Measurements from ENCODE around the gene RNF25. TPM values are rescaled to one million over a fixed set of nuclear protein-coding genes. Genes with fewer than 3 reads are reported as not detected.

RNF25 gene
- 10 to 100 TPM; 16.9 to 30.6 (median 20.0) TPM for polyA plus RNA-seq (ENCODE audit: low read depth in 6 of 6)

DNA sequence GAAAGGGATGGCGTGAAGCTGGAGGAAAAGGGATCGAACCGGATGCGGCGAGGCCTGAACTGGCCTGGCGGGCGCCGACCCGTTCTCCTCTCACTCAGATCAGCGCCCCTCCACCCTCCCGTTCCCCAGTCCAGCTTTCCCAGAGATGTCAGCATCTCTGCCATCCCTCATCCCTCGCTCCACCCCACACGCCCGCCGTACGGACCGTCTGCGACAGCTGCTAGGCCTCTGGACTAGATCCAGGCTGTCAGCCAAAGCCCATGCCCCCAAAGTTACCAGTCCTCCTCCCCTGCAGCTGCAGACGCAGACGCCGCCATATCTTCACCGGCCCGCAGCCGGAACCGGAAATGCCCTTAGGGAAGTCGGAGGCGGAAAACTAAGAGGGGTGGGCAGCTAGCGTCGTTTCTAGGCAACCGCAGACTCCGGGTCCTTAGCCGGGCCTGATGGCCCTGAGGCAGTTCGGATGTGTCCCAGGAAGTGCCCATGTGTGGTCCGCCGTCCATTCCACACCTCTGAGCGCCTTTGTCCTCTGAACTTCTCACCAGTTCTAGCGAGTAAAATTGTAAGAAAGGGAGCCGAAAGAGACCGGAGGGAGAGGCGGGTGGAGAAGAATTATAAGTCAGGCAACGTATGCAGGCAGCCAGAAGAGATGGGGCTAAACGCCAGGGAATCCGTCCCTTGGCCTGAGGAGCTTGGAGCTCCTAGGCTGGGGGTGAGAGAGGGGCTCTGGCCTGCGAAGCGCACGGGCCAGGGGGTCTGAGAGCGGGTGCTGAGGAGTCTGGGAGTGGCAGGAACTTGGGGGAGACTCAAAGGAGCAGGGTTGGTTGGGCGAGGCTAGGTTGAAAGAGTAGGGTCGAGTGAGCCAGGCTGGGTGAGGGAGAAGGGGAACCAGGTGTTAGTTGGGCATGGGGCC lies at the start of gene RNF25, which contains the start of gene STK36:
RNF25 (minus strand) TSS at position 349 of the 913 bp plus-strand sequence; CDS start at position 317, 32 bp downstream.
STK36 (plus strand) TSS at position 433 of the 913 bp plus-strand sequence. CDS start 744 bp downstream, outside the sequence.
- peak; percentile 77 for DNase-seq
- peak; percentile 98 for ATAC-seq (ENCODE audit: low read depth in 2 of 2)

GRCh38 chr2:218721488-218721887 lies 49.7 kb upstream of the RNF25 start:
- DNase-seq (no peak), ATAC-seq (ENCODE audit: low read depth in 2 of 2) (no peak)
- Mint-ChIP-seq H3K27me3 (no peaks in the 10 kb centered on the region), H3K4me3 (no peak overlapping the region), H3K27ac (no peak overlapping the region), H3K4me1 (peaks cover 4 to 23% (median 18%) of the 10 kb centered on the region in 3 donors), H3K36me3 (peaks cover 14 to 20% of the 10 kb centered on the region in 2 donors), H3K9me3 (peaks cover 0 to 15% (median 9%) of the 10 kb centered on the region in 7 donors)

More for the DNA sequence above, at the start of gene RNF25, which contains the start of gene STK36:
- Mint-ChIP-seq H3K4me1 (peaks cover 19 to 28% (median 21%) of the 10 kb centered on the region in 3 donors), H3K27me3 (no peaks in the 10 kb centered on the region), H3K9me3 (no peaks in the 10 kb centered on the region), H3K27ac (peak within 1 kb of the TSS; percentile 88 to 98 (median 97)), H3K4me3 (peak within 1 kb of the TSS; percentile 95 to 100 (median 99)), H3K36me3 (peaks cover 0 to 7% of the 10 kb centered on the region in 2 donors)

GRCh38 chr2:218720048-218721041 lies 48.5 kb upstream of the RNF25 start:
- Mint-ChIP-seq H3K4me3 (no peak overlapping the region), H3K27ac (no peak overlapping the region), H3K36me3 (peaks cover 8 to 12% of the 10 kb centered on the region in 2 donors), H3K27me3 (no peaks in the 10 kb centered on the region), H3K9me3 (peaks cover 0 to 3% (median 1%) of the 10 kb centered on the region in 7 donors), H3K4me1 (peaks cover 4 to 23% (median 18%) of the 10 kb centered on the region in 3 donors)
- DNase-seq (no peak), ATAC-seq (ENCODE audit: low read depth in 2 of 2) (no peak)

DNA sequence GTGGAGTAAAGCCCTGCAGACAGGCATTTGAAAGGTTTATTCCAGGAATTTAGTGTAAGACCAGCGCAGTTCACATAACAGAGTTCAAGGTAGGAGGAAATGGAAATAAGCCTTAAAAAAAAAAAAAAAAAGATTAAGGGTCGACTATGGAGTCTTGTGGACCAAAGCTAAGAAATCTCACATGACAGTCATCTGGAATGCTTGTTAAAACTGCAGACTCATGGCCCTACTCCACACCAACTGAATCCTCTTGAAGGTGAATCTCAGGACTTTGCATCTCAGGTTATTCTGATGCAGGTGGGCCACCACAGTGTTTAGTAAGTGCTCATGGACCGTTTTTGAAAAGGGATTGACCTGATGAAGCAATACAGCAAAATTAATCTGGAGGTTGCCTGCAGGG lies 47.7 kb upstream of the RNF25 start:
- no peaks in the 10 kb centered on the region for H3K27me3 Mint-ChIP-seq
- peaks cover 8 to 12% of the 10 kb centered on the region in 2 donors for H3K36me3 Mint-ChIP-seq
- ATAC-seq (ENCODE audit: low read depth in 2 of 2) (no peak), DNase-seq (no peak)
- no peak overlapping the region for H3K27ac Mint-ChIP-seq
- peaks cover 4 to 22% (median 18%) of the 10 kb centered on the region in 3 donors for H3K4me1 Mint-ChIP-seq
- H3K9me3 Mint-ChIP-seq = peaks cover 0 to 2% (median 0%) of the 10 kb centered on the region in 7 donors
- no peak overlapping the region for H3K4me3 Mint-ChIP-seq

GRCh38 chr2:218718058-218718457 lies 46.3 kb upstream of the RNF25 start:
- H3K27ac Mint-ChIP-seq = no peak overlapping the region
- ATAC-seq (ENCODE audit: low read depth in 2 of 2) (no peak), DNase-seq (no peak)
- H3K4me3 Mint-ChIP-seq = no peak overlapping the region
- peaks cover 12 to 26% (median 26%) of the 10 kb centered on the region in 3 donors for H3K4me1 Mint-ChIP-seq
- H3K36me3 Mint-ChIP-seq = peaks cover 8 to 12% of the 10 kb centered on the region in 2 donors
- no peaks in the 10 kb centered on the region for H3K27me3 Mint-ChIP-seq
- H3K9me3 Mint-ChIP-seq = no peaks in the 10 kb centered on the region

- Mint-ChIP-seq H3K36me3 (peaks cover 8 to 12% of the 10 kb centered on the region in 2 donors), H3K9me3 (no peaks in the 10 kb centered on the region), H3K4me3 (no peak overlapping the region), H3K4me1 (peaks cover 12 to 20% (median 19%) of the 10 kb centered on the region in 3 donors), H3K27me3 (no peaks in the 10 kb centered on the region), H3K27ac (no peak overlapping the region)
- ATAC-seq (ENCODE audit: low read depth in 2 of 2) = no peak
- DNase-seq = no peak
Observed at GRCh38 chr2:218717262-218717661, 45.5 kb upstream of the RNF25 start.

DNA sequence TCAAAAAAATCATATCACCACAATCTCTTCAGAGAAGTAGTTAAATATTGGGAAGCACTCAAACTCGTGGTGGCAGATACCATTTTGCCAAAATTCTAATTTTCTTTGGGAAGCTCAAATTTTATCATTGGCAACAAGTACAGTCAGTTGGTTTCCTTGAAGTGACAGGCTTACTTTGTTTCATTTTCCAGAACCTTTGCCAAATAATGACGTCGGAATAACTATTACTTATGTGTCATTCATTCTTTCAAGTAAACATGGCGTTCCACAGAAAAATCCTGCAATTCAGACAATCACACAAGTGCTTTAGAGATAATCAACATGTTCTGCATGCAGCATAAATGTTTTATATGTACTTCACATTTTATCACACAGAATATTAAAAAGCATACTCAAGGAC lies 44.3 kb upstream of the RNF25 start:
- Mint-ChIP-seq H3K27me3 (no peaks in the 10 kb centered on the region), H3K4me1 (peaks cover 24 to 31% (median 30%) of the 10 kb centered on the region in 3 donors), H3K36me3 (peaks cover 8 to 12% of the 10 kb centered on the region in 2 donors), H3K27ac (no peak overlapping the region), H3K4me3 (no peak overlapping the region), H3K9me3 (no peaks in the 10 kb centered on the region)
- DNase-seq (no peak), ATAC-seq (ENCODE audit: low read depth in 2 of 2) (no peak)

DNA sequence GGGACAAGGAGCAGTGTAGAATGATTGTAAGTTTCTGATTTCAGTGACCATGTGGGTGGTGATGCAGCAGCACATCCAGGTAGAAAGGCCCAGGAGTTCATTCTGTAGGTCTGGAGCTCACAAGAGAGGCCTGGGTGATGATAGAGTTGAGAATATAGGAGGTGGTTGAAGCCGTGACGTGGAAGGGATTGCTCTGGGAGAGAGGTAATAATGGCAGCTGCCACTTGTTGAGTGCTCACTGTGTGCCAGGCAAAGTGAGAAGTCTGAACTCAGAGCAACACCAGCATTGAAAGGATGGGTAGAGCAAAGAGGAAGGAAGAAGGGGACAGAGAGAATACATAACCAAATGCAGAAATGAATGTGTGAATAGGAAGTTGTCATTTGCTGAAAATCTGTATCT lies 42.1 kb upstream of the RNF25 start:
- peak overlapping the region in 2 of 8 donors; percentile 43 to 48 for H3K4me3 Mint-ChIP-seq
- peak overlapping the region in 2 of 6 donors; percentile 0 to 18 for H3K27ac Mint-ChIP-seq
- peaks cover 1 to 4% of the 10 kb centered on the region in 2 donors for H3K36me3 Mint-ChIP-seq
- peaks cover 22 to 28% (median 23%) of the 10 kb centered on the region in 3 donors for H3K4me1 Mint-ChIP-seq
- no peak for DNase-seq
- no peaks in the 10 kb centered on the region for H3K9me3 Mint-ChIP-seq
- no peaks in the 10 kb centered on the region for H3K27me3 Mint-ChIP-seq
- no peak for ATAC-seq (ENCODE audit: low read depth in 2 of 2)

DNA sequence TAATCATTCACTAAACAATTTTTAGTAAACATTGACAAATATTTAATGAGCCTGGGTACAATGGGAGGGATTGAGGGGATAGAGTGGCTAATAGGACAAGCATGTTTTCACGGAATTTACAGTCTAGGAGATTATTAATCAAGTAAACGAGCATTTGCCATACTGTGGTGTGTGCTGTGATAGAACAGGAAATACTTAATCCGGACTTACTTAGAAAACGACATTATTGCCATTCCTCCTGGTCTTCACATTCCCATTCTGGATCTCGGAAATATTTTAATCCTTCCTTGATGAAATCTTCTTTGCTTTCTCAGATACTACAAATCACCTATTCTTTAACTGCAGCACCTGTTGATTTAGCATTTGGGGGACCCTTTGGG lies 39.7 kb upstream of the RNF25 start:
- ATAC-seq (ENCODE audit: low read depth in 2 of 2) = no peak
- H3K4me1 Mint-ChIP-seq = peaks cover 19 to 27% (median 23%) of the 10 kb centered on the region in 3 donors
- peaks cover 0 to 5% (median 0%) of the 10 kb centered on the region in 3 donors for H3K27me3 Mint-ChIP-seq
- peak overlapping the region; percentile 93 to 97 (median 94) for H3K4me3 Mint-ChIP-seq
- peaks cover 0 to 2% (median 0%) of the 10 kb centered on the region in 7 donors for H3K9me3 Mint-ChIP-seq
- no peaks in the 10 kb centered on the region for H3K36me3 Mint-ChIP-seq
- no peak for DNase-seq
- peak overlapping the region; percentile 64 to 97 (median 94) for H3K27ac Mint-ChIP-seq

DNA sequence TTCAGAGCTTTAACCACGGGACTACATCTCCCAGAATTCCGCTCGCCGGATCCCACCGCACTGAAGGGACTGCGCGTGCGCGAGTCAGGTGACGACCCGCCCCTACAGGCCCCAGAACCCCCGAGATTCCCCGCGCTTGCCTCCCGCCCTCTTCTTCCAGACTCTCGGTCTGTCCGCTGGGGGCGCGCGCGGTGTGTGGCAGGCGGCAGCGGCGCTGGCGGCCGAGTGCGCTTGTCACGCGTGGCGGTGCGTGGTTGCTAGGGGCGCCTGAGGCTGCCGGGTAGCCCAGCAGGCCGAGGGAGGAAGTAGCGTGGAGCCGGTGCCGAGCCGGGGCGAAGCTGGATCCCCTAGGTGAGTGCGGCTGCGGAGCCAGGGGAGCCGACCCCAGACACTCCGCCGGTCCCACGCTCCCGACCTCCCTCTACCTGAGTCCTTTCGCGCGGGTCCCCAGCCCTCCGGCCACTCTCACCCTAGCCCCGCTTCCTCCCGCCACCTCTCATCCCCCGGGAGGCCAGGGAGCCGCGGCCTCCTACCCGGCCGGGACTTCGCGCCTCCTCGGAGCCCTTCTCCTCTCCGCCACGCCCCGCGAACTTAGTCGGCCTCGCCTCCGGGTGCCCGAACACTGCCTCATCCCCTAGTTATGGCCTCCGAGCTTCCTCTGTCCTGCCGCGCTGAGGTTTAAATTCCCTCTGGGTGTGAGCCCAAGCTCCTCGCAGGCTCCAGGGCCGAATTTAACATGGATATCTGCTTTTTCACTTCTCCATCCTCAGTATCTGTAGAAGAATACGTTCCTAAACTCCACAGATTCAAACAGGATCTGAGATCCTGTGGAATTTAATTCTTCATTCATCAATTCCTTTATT lies 39.1 kb upstream of the RNF25 start, which contains the start of gene TTLL4:
TTLL4 (plus strand) TSS at position 149 of the 863 bp plus-strand sequence. CDS start 26,842 bp downstream, outside the sequence.
- peak; percentile 92 to 94 for ATAC-seq (ENCODE audit: low read depth in 2 of 2)
- DNase-seq = peak; percentile 100
- Mint-ChIP-seq H3K4me3 (peak within 1 kb of the TSS; percentile 93 to 97 (median 94)), H3K36me3 (no peaks in the 10 kb centered on the region), H3K4me1 (peaks cover 19 to 27% (median 23%) of the 10 kb centered on the region in 3 donors), H3K9me3 (peaks cover 0 to 2% (median 0%) of the 10 kb centered on the region in 7 donors), H3K27me3 (peaks cover 0 to 12% (median 4%) of the 10 kb centered on the region in 3 donors), H3K27ac (peak within 1 kb of the TSS; percentile 64 to 97 (median 94))

DNA sequence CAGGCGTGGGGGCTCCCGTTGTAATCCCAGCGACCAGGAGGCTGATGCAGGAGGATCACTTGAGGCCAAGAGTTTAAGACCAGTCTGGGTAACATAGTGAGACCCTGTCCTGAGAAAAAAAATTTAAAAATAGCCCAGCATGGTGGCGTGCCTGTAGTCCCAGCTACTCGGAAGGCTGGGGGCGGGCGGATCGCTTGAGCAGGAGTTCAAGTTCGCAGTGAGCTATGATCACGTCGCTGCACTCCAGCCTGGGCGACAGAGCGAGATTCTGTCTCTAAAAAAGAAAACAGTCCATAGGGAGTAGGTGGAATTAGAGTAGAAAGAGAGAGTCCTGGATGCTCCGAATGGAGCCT lies 38.5 kb upstream of the RNF25 start:
- H3K9me3 Mint-ChIP-seq = peaks cover 0 to 2% (median 0%) of the 10 kb centered on the region in 7 donors
- peak overlapping the region; percentile 93 to 97 (median 94) for H3K4me3 Mint-ChIP-seq
- DNase-seq = no peak
- H3K27ac Mint-ChIP-seq = peak overlapping the region in 4 of 6 donors; percentile 38 to 94 (median 74)
- H3K36me3 Mint-ChIP-seq = no peaks in the 10 kb centered on the region
- H3K27me3 Mint-ChIP-seq = peaks cover 0 to 15% (median 5%) of the 10 kb centered on the region in 3 donors
- no peak for ATAC-seq (ENCODE audit: low read depth in 2 of 2)
- H3K4me1 Mint-ChIP-seq = peaks cover 19 to 27% (median 23%) of the 10 kb centered on the region in 3 donors

DNA sequence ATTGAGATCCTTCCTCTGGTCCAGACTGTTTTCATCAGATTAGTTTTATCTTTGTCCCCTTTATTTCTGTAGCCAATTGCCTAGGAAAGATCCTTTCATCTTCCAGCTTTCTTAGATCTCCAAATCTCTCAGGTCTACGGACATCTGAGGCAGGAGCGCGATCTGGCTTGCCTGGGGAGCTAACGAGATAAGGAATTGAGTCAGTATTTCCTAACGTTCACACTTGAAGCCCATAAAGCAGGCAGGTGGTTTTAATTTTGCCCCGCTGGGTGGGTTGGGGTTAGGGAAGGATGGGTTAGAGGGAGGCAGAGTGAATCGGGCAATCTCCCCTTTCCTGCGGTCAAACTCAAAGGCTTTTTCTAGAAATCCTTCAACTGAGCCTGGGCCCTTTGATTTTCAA lies 38.1 kb upstream of the RNF25 start:
- Mint-ChIP-seq H3K27ac (peak overlapping the region in 1 of 6 donors; percentile 94), H3K27me3 (peaks cover 0 to 15% (median 5%) of the 10 kb centered on the region in 3 donors), H3K9me3 (peaks cover 0 to 2% (median 0%) of the 10 kb centered on the region in 7 donors), H3K4me1 (peaks cover 19 to 27% (median 23%) of the 10 kb centered on the region in 3 donors), H3K36me3 (no peaks in the 10 kb centered on the region), H3K4me3 (peak overlapping the region in 5 of 8 donors; percentile 24 to 97 (median 93))
- DNase-seq = no peak
- ATAC-seq (ENCODE audit: low read depth in 2 of 2) = no peak

Data from naive B cell (primary cell).